ENCODE data around the gene STOML1. TPM values are rescaled to one million over a fixed set of nuclear protein-coding genes. Genes with fewer than 3 reads are reported as not detected.

STOML1 gene
- total RNA-seq, 1 donor from 2014 or later, result 14.3 TPM

DNA sequence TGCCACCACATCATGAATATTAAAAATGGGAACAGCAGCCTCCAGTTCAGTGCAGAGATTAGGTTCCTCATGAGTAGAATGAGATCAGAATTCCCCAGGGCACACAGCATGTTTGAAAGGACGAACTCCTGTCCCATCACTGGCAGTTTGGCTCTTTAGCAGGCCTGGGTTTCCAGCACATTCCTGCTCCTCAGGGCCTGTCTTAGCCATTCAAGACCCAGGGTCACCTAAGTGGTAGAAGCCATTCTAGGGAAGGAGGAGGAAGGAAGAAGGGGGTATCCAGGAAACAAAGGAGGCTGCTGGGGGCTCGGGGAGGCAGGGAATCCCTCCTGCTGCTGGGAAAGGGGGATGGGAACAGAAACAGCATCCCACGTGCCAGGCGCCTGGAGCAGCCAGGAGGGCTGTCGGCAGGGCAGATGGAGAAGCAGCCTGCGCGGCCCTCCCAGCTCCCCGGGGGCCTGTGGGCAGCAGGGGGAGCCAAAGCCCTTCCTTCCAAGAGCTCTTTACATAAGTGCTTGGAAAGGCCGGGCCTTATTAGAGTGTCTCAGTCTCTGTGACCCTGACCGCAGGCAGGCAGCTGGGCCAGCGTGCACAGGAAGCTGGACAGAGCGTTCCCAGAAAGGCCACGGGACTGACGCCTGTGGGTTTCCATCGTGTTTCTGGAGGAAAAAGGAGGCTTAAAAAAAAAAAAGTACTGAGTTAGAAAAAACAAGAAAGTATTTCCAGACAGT lies 41.1 kb downstream of the STOML1 start:
- peak overlapping the region; percentile 78 for H3K27ac Mint-ChIP-seq (ENCODE audit: unreplicated experiment)
- H3K27me3 Mint-ChIP-seq (ENCODE audit: unreplicated experiment), result peaks cover 10% of the 10 kb centered on the region
- H3K4me3 Mint-ChIP-seq (ENCODE audit: unreplicated experiment), result no peak overlapping the region
- H3K36me3 Mint-ChIP-seq (ENCODE audit: low read depth, unreplicated experiment), result peaks cover 32% of the 10 kb centered on the region
- peaks cover 20% of the 10 kb centered on the region for H3K4me1 Mint-ChIP-seq (ENCODE audit: unreplicated experiment)
- DNase-seq (ENCODE audit: low spot score), result peak; percentile 94
- TF ChIP-seq, protein P1, sequence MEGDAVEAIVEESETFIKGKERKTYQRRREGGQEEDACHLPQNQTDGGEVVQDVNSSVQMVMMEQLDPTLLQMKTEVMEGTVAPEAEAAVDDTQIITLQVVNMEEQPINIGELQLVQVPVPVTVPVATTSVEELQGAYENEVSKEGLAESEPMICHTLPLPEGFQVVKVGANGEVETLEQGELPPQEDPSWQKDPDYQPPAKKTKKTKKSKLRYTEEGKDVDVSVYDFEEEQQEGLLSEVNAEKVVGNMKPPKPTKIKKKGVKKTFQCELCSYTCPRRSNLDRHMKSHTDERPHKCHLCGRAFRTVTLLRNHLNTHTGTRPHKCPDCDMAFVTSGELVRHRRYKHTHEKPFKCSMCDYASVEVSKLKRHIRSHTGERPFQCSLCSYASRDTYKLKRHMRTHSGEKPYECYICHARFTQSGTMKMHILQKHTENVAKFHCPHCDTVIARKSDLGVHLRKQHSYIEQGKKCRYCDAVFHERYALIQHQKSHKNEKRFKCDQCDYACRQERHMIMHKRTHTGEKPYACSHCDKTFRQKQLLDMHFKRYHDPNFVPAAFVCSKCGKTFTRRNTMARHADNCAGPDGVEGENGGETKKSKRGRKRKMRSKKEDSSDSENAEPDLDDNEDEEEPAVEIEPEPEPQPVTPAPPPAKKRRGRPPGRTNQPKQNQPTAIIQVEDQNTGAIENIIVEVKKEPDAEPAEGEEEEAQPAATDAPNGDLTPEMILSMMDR (IDR thresholded peaks at IDR 0.05; ENCODE audit: unreplicated experiment), result no peak
- no peaks in the 10 kb centered on the region for H3K9me3 Mint-ChIP-seq (ENCODE audit: unreplicated experiment)

DNA sequence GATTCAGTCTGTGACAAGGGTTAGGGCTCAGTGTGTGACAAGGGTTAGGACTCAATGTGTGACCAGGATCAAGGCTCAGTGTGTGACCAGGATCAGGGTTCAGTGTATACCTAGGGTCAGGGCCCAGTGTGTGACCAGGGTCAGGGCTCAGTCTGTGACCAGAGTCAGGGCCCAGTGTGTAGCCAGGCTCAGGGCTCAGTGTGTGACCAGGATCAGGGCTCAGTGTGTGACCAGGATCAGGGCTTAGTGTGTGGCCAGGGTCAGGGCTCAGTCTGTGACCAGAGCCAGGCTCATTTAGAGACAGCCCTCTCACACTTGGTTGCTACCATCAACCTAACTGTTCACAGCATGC lies 41.6 kb downstream of the STOML1 start:
- H3K4me1 Mint-ChIP-seq (ENCODE audit: unreplicated experiment), result peaks cover 20% of the 10 kb centered on the region
- no peak overlapping the region for H3K4me3 Mint-ChIP-seq (ENCODE audit: unreplicated experiment)
- H3K27ac Mint-ChIP-seq (ENCODE audit: unreplicated experiment), result peak overlapping the region; percentile 67
- TF ChIP-seq, protein P1 (IDR thresholded peaks at IDR 0.05; ENCODE audit: unreplicated experiment), result no peak
- peaks cover 12% of the 10 kb centered on the region for H3K27me3 Mint-ChIP-seq (ENCODE audit: unreplicated experiment)
- no peak for DNase-seq (ENCODE audit: low spot score)
- H3K36me3 Mint-ChIP-seq (ENCODE audit: low read depth, unreplicated experiment), result peaks cover 34% of the 10 kb centered on the region
- H3K9me3 Mint-ChIP-seq (ENCODE audit: unreplicated experiment), result no peaks in the 10 kb centered on the region

DNA sequence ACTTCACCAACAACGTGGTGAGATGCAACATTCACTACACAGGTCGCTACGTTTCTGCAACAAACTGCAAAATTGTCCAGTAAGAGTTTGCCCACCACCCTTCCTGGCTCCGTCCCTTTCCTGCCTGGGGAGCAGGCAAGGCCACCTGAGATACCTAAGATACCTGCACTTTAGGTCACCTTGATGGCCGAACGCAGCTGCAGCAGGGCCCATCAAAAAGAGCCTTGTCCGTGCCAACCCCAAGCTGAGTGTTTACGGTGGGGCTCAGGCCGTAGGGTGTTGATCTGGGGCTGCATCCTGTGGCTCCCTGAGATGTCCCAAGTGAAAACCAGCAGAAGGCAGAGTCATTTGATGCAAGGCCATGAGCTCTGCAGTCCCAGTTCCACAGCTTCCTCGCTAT lies 42.6 kb downstream of the STOML1 start:
- H3K27ac Mint-ChIP-seq (ENCODE audit: unreplicated experiment), result peak overlapping the region; percentile 16
- DNase-seq (ENCODE audit: low spot score), result no peak

DNA sequence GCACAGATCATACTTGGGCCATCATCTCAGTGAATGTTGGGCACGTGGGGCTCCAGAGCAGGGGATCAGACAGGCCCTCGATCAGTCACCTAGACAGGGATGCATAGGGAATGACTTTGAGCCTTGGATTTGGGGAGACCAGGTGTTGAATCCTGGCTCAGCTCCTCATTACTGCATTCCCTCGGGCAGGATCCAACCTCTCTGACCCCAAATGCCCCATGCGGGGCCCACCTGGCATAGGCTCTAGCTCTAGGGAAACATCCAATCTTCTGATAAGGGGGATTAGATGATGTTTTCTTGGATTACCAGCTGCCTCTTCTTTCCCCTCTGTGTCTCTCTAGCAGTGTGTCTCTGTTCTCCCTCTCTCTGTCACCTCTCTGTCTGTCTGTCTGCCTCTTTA lies 43.1 kb downstream of the STOML1 start:
- H3K27ac Mint-ChIP-seq (ENCODE audit: unreplicated experiment), result peak overlapping the region; percentile 16

More for the DNA sequence above, 42.6 kb downstream of the STOML1 start:
- Mint-ChIP-seq H3K9me3 (ENCODE audit: unreplicated experiment) (no peaks in the 10 kb centered on the region), H3K4me3 (ENCODE audit: unreplicated experiment) (peak overlapping the region; percentile 39), H3K27me3 (ENCODE audit: unreplicated experiment) (peaks cover 12% of the 10 kb centered on the region), H3K36me3 (ENCODE audit: low read depth, unreplicated experiment) (peaks cover 39% of the 10 kb centered on the region), H3K4me1 (ENCODE audit: unreplicated experiment) (peaks cover 22% of the 10 kb centered on the region)
- TF ChIP-seq, protein P1 (IDR thresholded peaks at IDR 0.05; ENCODE audit: unreplicated experiment), result no peak

DNA sequence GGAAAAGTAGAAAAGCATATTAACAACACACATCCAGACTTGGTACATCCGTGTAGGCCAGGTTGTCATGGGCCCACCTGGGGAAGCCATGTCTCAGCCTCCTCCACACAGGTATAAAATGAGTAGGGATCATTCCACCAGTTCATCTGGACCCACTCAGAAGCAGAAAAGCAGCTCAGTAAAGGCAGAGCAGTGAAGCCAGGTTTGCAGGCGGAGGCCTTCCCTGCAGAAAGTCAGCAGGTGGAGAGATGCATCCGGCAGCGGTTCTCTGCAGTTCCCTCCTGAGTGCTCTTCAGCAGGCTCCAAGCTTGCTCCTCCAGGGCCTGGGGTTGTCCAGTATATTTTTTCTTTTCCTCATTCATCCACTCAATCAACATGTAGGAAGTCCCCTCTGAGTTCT lies 43.7 kb downstream of the STOML1 start:
- Mint-ChIP-seq H3K36me3 (ENCODE audit: low read depth, unreplicated experiment) (peaks cover 39% of the 10 kb centered on the region), H3K27me3 (ENCODE audit: unreplicated experiment) (peaks cover 10% of the 10 kb centered on the region), H3K4me1 (ENCODE audit: unreplicated experiment) (peaks cover 29% of the 10 kb centered on the region), H3K27ac (ENCODE audit: unreplicated experiment) (no peak overlapping the region), H3K9me3 (ENCODE audit: unreplicated experiment) (no peaks in the 10 kb centered on the region), H3K4me3 (ENCODE audit: unreplicated experiment) (no peak overlapping the region)
- TF ChIP-seq, protein P1 (IDR thresholded peaks at IDR 0.05; ENCODE audit: unreplicated experiment), result no peak
- DNase-seq (ENCODE audit: low spot score), result no peak

More for the DNA sequence above, 43.1 kb downstream of the STOML1 start:
- Mint-ChIP-seq H3K27me3 (ENCODE audit: unreplicated experiment) (peaks cover 9% of the 10 kb centered on the region), H3K4me1 (ENCODE audit: unreplicated experiment) (peaks cover 26% of the 10 kb centered on the region), H3K36me3 (ENCODE audit: low read depth, unreplicated experiment) (peaks cover 39% of the 10 kb centered on the region), H3K9me3 (ENCODE audit: unreplicated experiment) (no peaks in the 10 kb centered on the region), H3K4me3 (ENCODE audit: unreplicated experiment) (no peak overlapping the region)
- DNase-seq (ENCODE audit: low spot score), result no peak
- TF ChIP-seq, protein P1 (IDR thresholded peaks at IDR 0.05; ENCODE audit: unreplicated experiment), result no peak

All from endothelial cell (in vitro differentiated cells).